RWPE2 (cell line): ENCODE data around the gene SLC25A22.
A peak's percentile ranks its signal among the peaks of the same experiment; 100 is the strongest.

Experiments
- ATAC-seq: fragments of 200-7000 bp; cut with Tn5 transposase; 3 replicates; pipeline ENCODE4 v1.9.1; 2021; ENCODE audit warnings: low read depth
- DNase-seq: peaks from one replicate; pipeline ENCODE4 v3.0.0-alpha.2; 2020; ENCODE audit warnings: low spot score
- H3K27ac ChIP-seq: fragments of 450-650 bp; 2 replicates; pipeline ENCODE4 v1.5.1; 2017; ENCODE audit warnings: mild to moderate bottlenecking; ENCODE audit not compliant: poor library complexity, severe bottlenecking
- H3K27me3 ChIP-seq: fragments of 250-450 bp; sonication (Bioruptor Pico); 2 replicates; pipeline ENCODE4 v1.5.1; 2021; ENCODE audit warnings: mild to moderate bottlenecking, moderate library complexity; ENCODE audit not compliant: insufficient read depth, poor library complexity, severe bottlenecking
- H3K36me3 ChIP-seq: fragments of 250-450 bp; sonication (Bioruptor Pico); 2 replicates; pipeline ENCODE4 v1.5.1; 2020; ENCODE audit warnings: low read depth, mild to moderate bottlenecking, moderate library complexity
- H3K4me1 ChIP-seq: fragments of 250-450 bp; sonication (Bioruptor Pico); 2 replicates; pipeline ENCODE4 v1.5.1; 2021; ENCODE audit warnings: mild to moderate bottlenecking, moderate library complexity; ENCODE audit not compliant: insufficient read depth, poor library complexity, severe bottlenecking
- H3K4me3 ChIP-seq: fragments of 250-450 bp; sonication (Bioruptor Pico); 2 replicates; pipeline ENCODE4 v1.5.1; 2021; ENCODE audit warnings: mild to moderate bottlenecking, moderate library complexity; ENCODE audit not compliant: severe bottlenecking
- H3K9me3 ChIP-seq: fragments of 250-450 bp; sonication (Bioruptor Pico); 2 replicates; pipeline ENCODE4 v1.5.1; 2021; ENCODE audit warnings: mild to moderate bottlenecking, moderate library complexity; ENCODE audit not compliant: severe bottlenecking
- TF ChIP-seq, protein P1 (sequence below): fragments of 450-650 bp; IDR thresholded peaks from one replicate; pipeline ENCODE4 v1.5.1; 2017; ENCODE audit warnings: mild to moderate bottlenecking, moderate library complexity; ENCODE audit not compliant: poor library complexity, severe bottlenecking

The SLC25A22 gene

GRCh38 chr11:771617-772204, 26.4 kb downstream of the SLC25A22 start:
- TF ChIP-seq, protein P1, sequence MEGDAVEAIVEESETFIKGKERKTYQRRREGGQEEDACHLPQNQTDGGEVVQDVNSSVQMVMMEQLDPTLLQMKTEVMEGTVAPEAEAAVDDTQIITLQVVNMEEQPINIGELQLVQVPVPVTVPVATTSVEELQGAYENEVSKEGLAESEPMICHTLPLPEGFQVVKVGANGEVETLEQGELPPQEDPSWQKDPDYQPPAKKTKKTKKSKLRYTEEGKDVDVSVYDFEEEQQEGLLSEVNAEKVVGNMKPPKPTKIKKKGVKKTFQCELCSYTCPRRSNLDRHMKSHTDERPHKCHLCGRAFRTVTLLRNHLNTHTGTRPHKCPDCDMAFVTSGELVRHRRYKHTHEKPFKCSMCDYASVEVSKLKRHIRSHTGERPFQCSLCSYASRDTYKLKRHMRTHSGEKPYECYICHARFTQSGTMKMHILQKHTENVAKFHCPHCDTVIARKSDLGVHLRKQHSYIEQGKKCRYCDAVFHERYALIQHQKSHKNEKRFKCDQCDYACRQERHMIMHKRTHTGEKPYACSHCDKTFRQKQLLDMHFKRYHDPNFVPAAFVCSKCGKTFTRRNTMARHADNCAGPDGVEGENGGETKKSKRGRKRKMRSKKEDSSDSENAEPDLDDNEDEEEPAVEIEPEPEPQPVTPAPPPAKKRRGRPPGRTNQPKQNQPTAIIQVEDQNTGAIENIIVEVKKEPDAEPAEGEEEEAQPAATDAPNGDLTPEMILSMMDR, result no peak
- Histone ChIP-seq H3K4me3 (no peak overlapping the region), H3K4me1 (peaks cover 5% of the 10 kb centered on the region), H3K36me3 (peaks cover 74% of the 10 kb centered on the region), H3K9me3 (no peaks in the 10 kb centered on the region), H3K27me3 (no peaks in the 10 kb centered on the region), H3K27ac (no peak overlapping the region)
- no peak for DNase-seq
- no peak for ATAC-seq

DNA sequence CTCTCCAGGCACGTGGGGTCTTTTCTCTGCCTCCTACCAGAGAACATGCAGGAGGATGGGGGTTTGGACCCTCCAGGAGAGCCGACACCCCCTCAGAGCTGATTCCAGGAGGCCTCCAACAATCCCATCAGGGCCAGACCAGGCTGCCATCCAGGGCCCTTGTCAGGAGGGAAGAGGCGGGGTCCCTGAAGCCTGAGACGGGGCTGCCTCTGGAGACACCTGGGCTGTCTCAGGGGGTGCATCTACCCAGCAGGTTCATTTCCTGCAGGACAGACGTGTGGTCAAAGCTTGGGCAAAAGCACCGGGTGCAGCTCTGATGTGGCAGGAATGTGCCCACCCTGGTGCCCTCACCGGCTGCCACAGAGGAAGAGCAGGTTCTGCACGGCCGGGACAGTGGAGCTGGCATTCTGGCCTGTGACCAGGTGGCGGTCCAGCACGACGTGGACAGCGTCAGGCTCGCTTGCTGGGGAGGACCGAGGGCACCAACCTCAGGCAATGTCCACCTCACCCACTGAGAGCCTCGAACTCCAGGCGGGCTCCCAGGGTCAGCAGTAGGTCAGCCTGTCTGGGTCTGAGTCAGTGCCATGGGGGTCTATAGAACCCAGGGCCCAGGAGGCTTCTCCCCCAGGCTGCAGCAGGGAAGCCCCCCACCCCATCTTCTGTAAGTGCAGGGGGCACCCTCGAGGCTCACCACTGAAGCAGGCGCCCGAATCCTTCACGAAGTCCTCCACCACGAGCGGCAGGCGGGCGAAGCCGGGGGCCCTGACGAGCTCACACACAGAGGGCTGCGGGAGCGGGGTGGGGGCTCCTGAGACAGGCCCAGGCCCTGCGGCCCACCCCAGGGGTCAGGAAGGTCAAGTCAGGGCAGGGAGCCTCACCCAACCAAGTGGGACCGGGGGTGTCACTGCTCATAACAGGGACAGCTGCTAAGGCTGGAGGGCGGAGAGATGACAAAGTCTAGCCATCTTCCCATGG, 27.2 kb downstream of the SLC25A22 start:
- ATAC-seq (no peak), DNase-seq (peak; percentile 66)
- peaks cover 82% of the 10 kb centered on the region for H3K36me3 ChIP-seq
- no peaks in the 10 kb centered on the region for H3K9me3 ChIP-seq
- peaks cover 5% of the 10 kb centered on the region for H3K4me1 ChIP-seq
- no peaks in the 10 kb centered on the region for H3K27me3 ChIP-seq
- TF ChIP-seq, protein P1, result no peak
- H3K4me3 ChIP-seq, result no peak overlapping the region
- no peak overlapping the region for H3K27ac ChIP-seq

DNA sequence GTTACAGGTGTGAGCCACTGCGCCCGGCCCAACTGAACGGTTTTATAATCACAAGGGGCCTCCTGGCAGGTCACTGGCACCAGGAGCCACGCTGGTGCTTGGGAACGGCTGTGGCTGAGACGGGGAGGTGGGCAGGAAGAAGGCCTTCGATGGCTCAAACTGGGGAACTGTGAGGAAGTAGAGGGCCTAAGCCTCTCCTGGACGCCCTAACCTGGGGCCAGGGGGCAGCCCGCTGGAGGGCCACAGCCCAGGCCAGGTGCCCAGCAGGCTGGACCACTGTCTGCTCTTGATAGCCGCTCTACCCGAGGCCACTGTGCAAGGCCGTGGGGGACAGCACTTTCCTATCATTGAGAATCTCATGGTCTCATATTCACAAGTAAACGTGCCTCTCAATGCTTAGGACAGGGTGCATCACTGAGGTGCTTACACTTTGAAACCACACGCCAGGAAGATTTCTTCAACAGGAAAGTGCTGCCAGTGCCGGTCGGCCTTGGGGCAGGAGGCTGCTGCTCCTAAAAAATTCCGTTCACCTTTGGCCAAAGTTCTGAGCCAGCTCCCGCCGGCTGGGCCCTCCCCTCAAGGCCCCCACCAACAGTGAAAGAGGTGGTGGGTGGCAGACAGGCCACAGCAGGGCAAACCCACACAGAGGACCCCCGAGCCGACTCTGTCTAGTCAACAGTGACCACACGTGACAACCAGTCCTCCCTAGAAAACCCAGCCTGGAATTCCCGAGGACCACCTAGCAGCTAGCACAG, 28.0 kb downstream of the SLC25A22 start:
- Histone ChIP-seq H3K9me3 (no peaks in the 10 kb centered on the region), H3K4me1 (no peaks in the 10 kb centered on the region), H3K36me3 (peaks cover 90% of the 10 kb centered on the region), H3K27me3 (no peaks in the 10 kb centered on the region), H3K4me3 (no peak overlapping the region), H3K27ac (no peak overlapping the region)
- ATAC-seq, result no peak
- peak; percentile 62 for DNase-seq
- TF ChIP-seq, protein P1, result no peak

GRCh38 chr11:767238-767637, 30.8 kb downstream of the SLC25A22 start:
- TF ChIP-seq, protein P1, result no peak
- H3K27me3 ChIP-seq, result no peaks in the 10 kb centered on the region
- no peak overlapping the region for H3K27ac ChIP-seq
- ATAC-seq, result no peak
- H3K4me3 ChIP-seq, result no peak overlapping the region
- DNase-seq, result no peak
- H3K36me3 ChIP-seq, result peaks cover 82% of the 10 kb centered on the region
- peaks cover 13% of the 10 kb centered on the region for H3K4me1 ChIP-seq
- no peaks in the 10 kb centered on the region for H3K9me3 ChIP-seq
